ENCODE data around the gene ESAM. TPM values are rescaled to one million over a fixed set of nuclear protein-coding genes. Genes with fewer than 3 reads are reported as not detected.
A peak's percentile ranks its signal among the peaks of the same experiment; 100 is the strongest.

The ESAM gene
- total and polyA plus RNA-seq, 8 donors = 103 to 139 (median 120) TPM

DNA sequence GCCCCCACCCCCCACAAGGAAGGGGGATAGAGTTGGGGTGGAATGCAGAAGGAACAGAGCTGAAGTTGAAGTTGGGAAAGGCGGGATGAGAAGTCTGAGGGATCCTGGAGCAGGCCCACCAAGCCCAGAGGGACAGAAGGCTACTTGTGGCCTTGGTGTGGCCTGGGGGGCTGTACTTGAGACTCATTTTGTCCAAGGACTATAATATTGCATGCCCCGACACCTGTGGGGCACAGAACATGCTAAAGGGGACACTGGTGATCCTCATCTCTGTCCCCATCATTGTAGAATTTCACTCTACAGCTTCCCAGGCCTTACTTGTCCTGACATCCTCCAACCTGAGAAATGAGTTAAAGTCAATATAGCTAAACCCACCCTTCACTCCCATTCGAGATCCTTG, 1.3 kb downstream of the ESAM start:
- DNase-seq = no peak
- Histone ChIP-seq H3K4me1 (peaks cover 9 to 61% of the 10 kb centered on the region in 2 donors), H3K36me3 (no peaks in the 10 kb centered on the region), H3K9me3 (no peaks in the 10 kb centered on the region), H3K4me3 (peak overlapping the region; percentile 64 to 66), H3K27ac (peak overlapping the region; percentile 86 to 89), H3K27me3 (peaks cover 33 to 70% of the 10 kb centered on the region in 2 donors)
- TF ChIP-seq CTCF (IDR thresholded peaks at IDR 0.05) = no peak
- ATAC-seq = no peak
- intact Hi-C loops (cut with DNase I) = loop anchor here in 1 of 2 donors (5.0 kb wide), 1 partner anchor 89 kb away; the partner anchor contains the start of genes SIAE and SPA17

- peaks cover 33 to 70% of the 10 kb centered on the region in 2 donors for H3K27me3 ChIP-seq
- peak; percentile 2 for ATAC-seq
- H3K4me1 ChIP-seq = peaks cover 9 to 66% of the 10 kb centered on the region in 2 donors
These were observed 1.9 kb downstream of the ESAM start for GRCh38 chr11:124760205-124760652.

DNA sequence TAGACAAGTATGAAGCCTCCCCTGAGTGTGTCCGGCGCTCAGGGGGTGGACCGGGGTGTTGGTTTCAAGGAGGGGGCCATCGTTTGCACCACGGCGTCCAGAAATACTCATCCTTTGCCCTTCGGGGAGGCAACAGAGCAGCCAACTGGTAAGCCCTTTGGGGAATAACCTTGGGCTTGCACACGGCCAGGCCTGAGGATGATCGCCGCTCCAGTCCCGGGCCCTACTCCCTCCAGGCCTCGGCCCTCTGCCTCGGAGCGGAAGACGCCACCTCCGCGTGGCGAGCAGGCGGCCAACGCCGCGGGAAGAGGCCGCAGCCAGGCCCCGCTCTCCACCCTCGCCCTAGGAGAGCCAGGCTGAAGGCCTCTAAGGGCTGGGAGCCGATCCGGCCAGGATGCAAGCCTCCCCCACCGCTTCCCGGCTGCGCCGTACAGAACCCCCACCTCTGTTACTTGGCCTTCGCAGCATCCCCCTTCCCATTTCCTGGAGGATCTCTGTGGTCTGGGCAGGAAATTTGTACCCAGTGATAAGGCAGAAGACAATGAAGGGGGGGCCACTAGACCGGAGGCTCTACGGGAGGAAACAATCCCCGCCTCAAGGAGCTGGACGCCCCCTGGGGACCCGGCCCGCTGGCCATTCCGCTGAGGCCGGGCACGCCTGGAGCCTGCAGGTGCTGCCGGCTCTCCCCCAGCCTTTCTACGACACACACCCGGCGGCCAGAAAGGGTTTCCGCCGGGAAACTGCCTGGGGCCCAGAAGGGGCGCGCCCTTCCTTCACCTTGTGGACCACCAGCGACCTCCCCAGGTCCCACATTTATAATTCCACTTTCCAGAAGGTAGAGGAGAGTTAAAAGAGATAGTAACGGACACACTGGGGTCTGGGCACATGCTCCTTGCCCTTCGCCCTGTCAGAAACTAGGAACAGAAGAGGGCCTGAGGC, 2.6 kb downstream of the ESAM start:
- intact Hi-C loops (cut with DNase I) = loop anchor here (5.0 to 10.0 kb wide), 2 partner anchors 85 to 87 kb away; partner anchors contain the start of genes SIAE (in 2 of the 2) and SPA17 (in 2 of the 2)
- Histone ChIP-seq H3K27me3 (peaks cover 33 to 70% of the 10 kb centered on the region in 2 donors), H3K4me1 (peaks cover 9 to 66% of the 10 kb centered on the region in 2 donors), H3K9me3 (no peaks in the 10 kb centered on the region), H3K36me3 (peaks cover 0 to 5% of the 10 kb centered on the region in 2 donors), H3K27ac (peak overlapping the region; percentile 86 to 89), H3K4me3 (peak overlapping the region; percentile 64 to 66)
- DNase-seq (peak in 1 of 4 donors; percentile 76), ATAC-seq (peak; percentile 2)
- TF ChIP-seq CTCF (IDR thresholded peaks at IDR 0.05) = no peak

More at GRCh38 chr11:124760205-124760652, 1.9 kb downstream of the ESAM start:
- intact Hi-C loops (cut with DNase I) = loop anchor here in 1 of 2 donors (5.0 kb wide), 1 partner anchor 88 kb away; the partner anchor contains the start of genes SIAE and SPA17
- H3K4me3 ChIP-seq = peak overlapping the region; percentile 64 to 66
- H3K9me3 ChIP-seq = no peaks in the 10 kb centered on the region
- peak in 1 of 4 donors; percentile 82 for DNase-seq
- no peak for TF ChIP-seq CTCF (IDR thresholded peaks at IDR 0.05)
- no peaks in the 10 kb centered on the region for H3K36me3 ChIP-seq
- peak overlapping the region; percentile 86 to 89 for H3K27ac ChIP-seq

DNA sequence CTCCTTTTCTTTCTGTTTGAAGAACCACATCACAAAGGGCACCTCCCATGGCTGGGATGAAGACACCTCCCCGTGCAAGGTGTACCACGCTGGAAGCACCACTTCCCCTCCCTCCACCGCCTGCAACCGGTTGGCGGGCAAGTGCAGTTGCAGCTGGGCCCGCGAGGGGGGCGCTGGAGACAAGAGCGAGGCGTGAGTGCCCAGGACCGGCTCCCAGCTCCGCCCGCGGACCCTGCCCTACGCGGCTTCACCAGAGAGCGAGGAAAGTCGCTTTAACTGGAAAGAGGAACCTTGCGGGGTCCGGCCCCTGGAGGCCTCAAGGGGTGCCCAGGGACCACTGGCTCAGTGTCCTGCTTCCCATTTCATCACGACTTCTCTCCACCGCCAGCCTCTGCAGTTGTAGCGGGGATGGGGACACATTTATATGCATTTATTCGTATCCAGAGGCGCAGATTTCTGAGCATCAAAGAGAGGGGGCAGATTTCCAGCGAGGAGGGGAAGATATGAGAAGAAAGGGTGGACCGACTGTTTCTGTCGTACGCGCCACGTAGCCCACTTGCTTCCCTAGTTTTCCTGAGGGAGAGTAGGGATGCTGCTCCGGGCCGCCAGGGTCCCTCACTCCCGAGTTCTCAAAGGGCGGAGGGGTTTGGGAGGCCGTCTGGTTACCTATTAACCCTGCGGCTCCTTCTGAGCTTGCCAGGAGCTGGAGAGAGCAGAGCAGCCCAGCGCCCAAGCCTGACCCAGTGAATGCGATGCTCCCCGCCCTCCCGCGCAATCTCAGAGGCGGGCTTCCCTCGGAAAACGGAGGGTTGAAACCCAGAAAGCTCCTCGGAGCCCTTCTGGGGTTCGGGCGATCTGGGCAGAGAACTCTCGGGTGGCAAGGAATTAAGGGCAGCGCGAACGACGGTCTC, 3.5 kb downstream of the ESAM start:
- Histone ChIP-seq H3K27me3 (peaks cover 33 to 70% of the 10 kb centered on the region in 2 donors), H3K36me3 (peaks cover 0 to 11% of the 10 kb centered on the region in 2 donors), H3K4me3 (peak overlapping the region; percentile 64 to 66), H3K27ac (peak overlapping the region; percentile 86 to 89), H3K4me1 (peaks cover 4 to 66% of the 10 kb centered on the region in 2 donors), H3K9me3 (no peaks in the 10 kb centered on the region)
- DNase-seq (peak in 3 of 4 donors; percentile 81 to 93 (median 87)), ATAC-seq (peak; percentile 72)
- peak; percentile 60 to 77 for TF ChIP-seq CTCF (IDR thresholded peaks at IDR 0.05)
- intact Hi-C loops (cut with DNase I) = loop anchor here in 1 of 2 donors (10.0 kb wide), 1 partner anchor 84 kb away; the partner anchor contains the start of genes SIAE and SPA17
